ENCODE data around the gene TTC7B.

GRCh38 chr14:90551733-90552464 lies 264.3 kb downstream of the TTC7B start:
- TF ChIP-seq CTCF (IDR thresholded peaks at IDR 0.05) (no peak), POLR2A (IDR thresholded peaks at IDR 0.05) (no peak)

All from Peyer's patch (tissue), 4 donors.